ENCODE results near the gene PRSS56.

DNA sequence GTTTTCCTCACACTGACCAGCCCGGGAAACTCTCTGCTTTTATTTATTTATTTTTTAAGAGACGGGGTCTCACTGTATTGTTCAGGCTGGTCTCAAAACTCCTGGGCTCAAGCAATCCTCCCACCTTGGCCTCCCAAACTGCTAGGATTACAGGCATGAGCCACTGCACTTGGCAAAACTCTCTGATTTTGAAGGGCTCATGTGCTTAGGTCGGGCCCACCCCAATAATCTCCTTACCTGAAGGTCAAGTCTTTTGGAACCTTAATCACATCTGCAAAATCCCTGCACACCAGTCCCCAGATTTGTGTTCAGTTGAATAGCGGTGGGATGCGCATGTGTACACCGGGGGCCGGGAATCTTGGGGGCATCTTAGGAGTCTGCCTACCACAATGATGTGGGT is 24.9 kb upstream of the PRSS56 start:
- TF ChIP-seq TAF1 (IDR thresholded peaks at IDR 0.05; ENCODE audit: low read depth) (no peak), EP300 (IDR thresholded peaks at IDR 0.05; ENCODE audit: borderline replicate concordance) (no peak), FOXM1 (IDR thresholded peaks at IDR 0.05; ENCODE audit: borderline replicate concordance, low read depth) (no peak), EGR1 (IDR thresholded peaks at IDR 0.05) (no peak), CREB1 (IDR thresholded peaks at IDR 0.05; ENCODE audit: low read depth) (no peak), CEBPB (IDR thresholded peaks at IDR 0.05) (no peak)
